CD14-positive monocyte (primary cell): ENCODE data around the gene RPGRIP1L. TPM values are rescaled to one million over a fixed set of nuclear protein-coding genes. Genes with fewer than 3 reads are reported as not detected.

Experiments used
- DNase-seq, 3 donors: peaks; one replicate each; pipeline ENCODE4 v3.0.0-alpha.2; 2011 to 2022
- H2AFZ ChIP-seq: 2 replicates; pipeline ENCODE4 v1.6.0; 2012; ENCODE audit warnings: mild to moderate bottlenecking, low read depth, low read length, inconsistent platforms; ENCODE audit not compliant: insufficient read depth, poor library complexity, severe bottlenecking
- H3K27ac ChIP-seq, 2 donors: 1 replicate in 1 of 2; 2 replicates in 1 of 2; pipeline ENCODE4 v1.5.1; 2012 to 2013; ENCODE audit warnings: low read length in 2 of 2, control low read depth in 1 of 2, inconsistent platforms in 1 of 2, low read depth in 1 of 2, mild to moderate bottlenecking in 1 of 2
- H3K27me3 ChIP-seq, 2 donors: one replicate each; pipeline versions ENCODE4 v1.6.0 to v1.6.1; 2011 to 2013; ENCODE audit warnings: low read length in 2 of 2; ENCODE audit not compliant: control insufficient read depth in 2 of 2, insufficient read depth in 2 of 2
- H3K36me3 ChIP-seq, 2 donors: replicated peaks in 1 of 2; 1 replicate in 1 of 2; 2 replicates in 1 of 2; pipeline versions ENCODE4 v1.5.1 to v1.6.1; 2012 to 2013; ENCODE audit warnings: low read length in 2 of 2, control low read depth in 1 of 2, inconsistent platforms in 1 of 2, mild to moderate bottlenecking in 1 of 2; ENCODE audit not compliant: insufficient read depth in 2 of 2, control insufficient read depth in 1 of 2
- H3K4me1 ChIP-seq, 2 donors: 1 replicate in 1 of 2; 2 replicates in 1 of 2; pipeline versions ENCODE4 v1.5.1 to v1.6.1; 2012 to 2013; ENCODE audit warnings: low read length in 2 of 2, control low read depth in 1 of 2, inconsistent platforms in 1 of 2, mild to moderate bottlenecking in 1 of 2, moderate library complexity in 1 of 2; ENCODE audit not compliant: insufficient read depth in 2 of 2, control insufficient read depth in 1 of 2
- H3K4me2 ChIP-seq: replicated peaks from 2 replicates; pipeline ENCODE3; 2012; ENCODE audit warnings: low read length, moderate library complexity, mild to moderate bottlenecking; ENCODE audit not compliant: poor library complexity, severe bottlenecking; ENCODE audit errors: extremely low read depth
- H3K4me3 ChIP-seq, 3 experiments: fragments of 200-600 bp in 1 of 3; sonication (generic) in 1 of 3; replicated peaks in 1 of 3; 1 replicate in 2 of 3; 2 replicates in 1 of 3; pipeline ENCODE4 v1.5.1; 2011 to 2013; ENCODE audit warnings: low read length in 3 of 3, mild to moderate bottlenecking in 3 of 3, control low read depth in 2 of 3, low read depth in 2 of 3, inconsistent platforms in 1 of 3, moderate library complexity in 1 of 3
- H3K79me2 ChIP-seq: 2 replicates; pipeline ENCODE4 v1.6.0; 2012; ENCODE audit warnings: mild to moderate bottlenecking, control low read depth, inconsistent platforms, low read length, moderate library complexity; ENCODE audit not compliant: insufficient read depth
- H3K9ac ChIP-seq: 2 replicates; pipeline ENCODE4 v1.6.0; 2017; ENCODE audit warnings: low read length, mild to moderate bottlenecking; ENCODE audit not compliant: insufficient read depth, poor library complexity, severe bottlenecking
- H3K9me3 ChIP-seq, 2 donors: replicated peaks in 1 of 2; 1 replicate in 1 of 2; 2 replicates in 1 of 2; pipeline versions ENCODE4 v1.5.1 to v1.6.1; 2012 to 2013; ENCODE audit warnings: low read length in 2 of 2, control low read depth in 1 of 2; ENCODE audit not compliant: control insufficient read depth in 1 of 2, insufficient read depth in 1 of 2
- H4K20me1 ChIP-seq: 2 replicates; pipeline ENCODE4 v1.6.0; 2012; ENCODE audit warnings: mild to moderate bottlenecking, low read length, control low read depth, moderate library complexity; ENCODE audit not compliant: insufficient read depth
- H3K27ac Mint-ChIP-seq, 7 donors: one replicate each; pipeline ENCODE4 v1.8.0; 2020; ENCODE audit warnings: mild to moderate bottlenecking in 7 of 7, mixed read lengths in 7 of 7, moderate library complexity in 6 of 7, inconsistent platforms in 2 of 7
- H3K27me3 Mint-ChIP-seq, 3 donors: one replicate each; pipeline ENCODE4 v1.8.0; 2021 to 2022; ENCODE audit warnings: low read depth in 3 of 3, mild to moderate bottlenecking in 3 of 3, mixed read lengths in 3 of 3, moderate library complexity in 3 of 3, inconsistent platforms in 1 of 3
- H3K36me3 Mint-ChIP-seq, 2 donors: one replicate each; pipeline ENCODE4 v1.8.0; 2020; ENCODE audit warnings: mixed read lengths in 2 of 2, inconsistent platforms in 1 of 2, mild to moderate bottlenecking in 1 of 2
- H3K4me1 Mint-ChIP-seq: one replicate; pipeline ENCODE4 v1.8.0; 2020; ENCODE audit warnings: mild to moderate bottlenecking, mixed read lengths
- H3K4me3 Mint-ChIP-seq, 2 donors: one replicate each; pipeline ENCODE4 v1.8.0; 2020; ENCODE audit warnings: mild to moderate bottlenecking in 2 of 2, mixed read lengths in 2 of 2, moderate library complexity in 1 of 2
- H3K9me3 Mint-ChIP-seq, 7 donors: one replicate each; pipeline ENCODE4 v1.8.0; 2020 to 2022; ENCODE audit warnings: mixed read lengths in 7 of 7, mild to moderate bottlenecking in 6 of 7, moderate library complexity in 6 of 7, inconsistent platforms in 2 of 7
- CTCF ChIP-seq: fragments of 200-600 bp; IDR thresholded peaks from one replicate; pipeline ENCODE4 v1.8.0; 2022; ENCODE audit warnings: antibody characterized with exemption, mild to moderate bottlenecking
- WGBS: methylation state at CpG from one replicate; pipeline ENCODE4 v1.1.5; 2013; ENCODE audit warnings: missing lambda C conversion rate; ENCODE audit not compliant: insufficient coverage; 5-methylcytosine and 5-hydroxymethylcytosine counted together
- intact Hi-C, 2 donors: fragments of 100-400 bp; cut with micrococcal nuclease; formaldehyde crosslinking; loops; one replicate each; pipeline versions ENCODE4 v1.15.0 to v1.15.1; 2023
- polyA plus RNA-seq, 3 donors: library from polyadenylated mRNA; depleted of rRNA in 1 of 3; unstranded in 2 of 3; stranded (reverse) in 1 of 3; fragments of 300-500 nt in 2 of 3; fragments of >200 nt in 1 of 3; fragmentation: Illumina TruSeq in 2 of 3; gene quantifications; 1 replicate in 2 of 3; 2 replicates in 1 of 3; pipeline ENCODE4 v1.2.3, GENCODE V29; 2012 to 2021

Gene RPGRIP1L
- polyA plus RNA-seq, 3 donors: 0.11 to 0.18 TPM; not detected in 1

- no peaks in the 10 kb centered on the region for H3K27me3 ChIP-seq
- no peak for TF ChIP-seq CTCF
- no peak overlapping the region for H2AFZ ChIP-seq
- H3K4me3 ChIP-seq: no peak overlapping the region
- no peak overlapping the region for H3K4me3 Mint-ChIP-seq
- H3K4me1 ChIP-seq: no peaks in the 10 kb centered on the region
- intact Hi-C loops: no loop called here
- peaks cover 0 to 5% (median 2%) of the 10 kb centered on the region in 7 donors for H3K9me3 Mint-ChIP-seq
- H3K36me3 ChIP-seq: no peaks in the 10 kb centered on the region
- H3K36me3 Mint-ChIP-seq: no peaks in the 10 kb centered on the region
- no peak overlapping the region for H3K9ac ChIP-seq
- WGBS: no CpG with 5 or more reads among the region's 1 CpG
- no peak overlapping the region for H3K4me2 ChIP-seq
- H3K27ac ChIP-seq: no peak overlapping the region
- H3K27ac Mint-ChIP-seq: no peak overlapping the region
- no peaks in the 10 kb centered on the region for H4K20me1 ChIP-seq
- H3K79me2 ChIP-seq: no peaks in the 10 kb centered on the region
- H3K9me3 ChIP-seq: no peaks in the 10 kb centered on the region
- DNase-seq: no peak
- peaks cover 0 to 1% (median 0%) of the 10 kb centered on the region in 3 donors for H3K27me3 Mint-ChIP-seq
- no peaks in the 10 kb centered on the region for H3K4me1 Mint-ChIP-seq
These were observed 103.0 kb downstream of the RPGRIP1L start for GRCh38 chr16:53600616-53601015.

- Mint-ChIP-seq H3K27ac (no peak overlapping the region), H3K9me3 (peaks cover 0 to 6% (median 2%) of the 10 kb centered on the region in 7 donors), H3K27me3 (peaks cover 0 to 1% (median 0%) of the 10 kb centered on the region in 3 donors), H3K36me3 (no peaks in the 10 kb centered on the region), H3K4me3 (no peak overlapping the region), H3K4me1 (no peaks in the 10 kb centered on the region)
- WGBS: 94% methylated on average over 2 of the region's 3 CpGs
- no peak for DNase-seq
- H3K9ac ChIP-seq: no peak overlapping the region
- H3K4me1 ChIP-seq: no peaks in the 10 kb centered on the region
- H3K79me2 ChIP-seq: no peaks in the 10 kb centered on the region
- H3K9me3 ChIP-seq: no peaks in the 10 kb centered on the region
- no peaks in the 10 kb centered on the region for H3K27me3 ChIP-seq
- no peak overlapping the region for H2AFZ ChIP-seq
- H3K4me2 ChIP-seq: no peak overlapping the region
- intact Hi-C loops: no loop called here
- no peak overlapping the region for H3K27ac ChIP-seq
- H4K20me1 ChIP-seq: no peaks in the 10 kb centered on the region
- no peak for TF ChIP-seq CTCF
- H3K36me3 ChIP-seq: no peaks in the 10 kb centered on the region
- no peak overlapping the region for H3K4me3 ChIP-seq
These were observed 103.5 kb downstream of the RPGRIP1L start for GRCh38 chr16:53600126-53600525.
